OCI-LY7 (cell line): ENCODE measurements around the gene CNTNAP5. TPM values are rescaled to one million over a fixed set of nuclear protein-coding genes. Genes with fewer than 3 reads are reported as not detected.

ENCODE experiments used
- BruUV-seq: library from RNA; stranded (reverse); fragments of 400-500 nt; replicated peaks from 2 replicates; lab custom pipeline; 2021; lab: Mats Ljungman, UMichigan
- CTCF ChIA-PET: fragments of 300-600 bp; sonication (Branson Sonifier 250); formaldehyde crosslinking; loops from one replicate; lab custom pipeline; 2022; ENCODE audit warnings: antibody characterized with exemption; ENCODE audit not compliant: unreplicated experiment; lab: Charles Lee
- POLR2A ChIA-PET: fragments of 300-600 bp; sonication (Branson Sonifier 250); formaldehyde crosslinking; loops from one replicate; lab custom pipeline; 2022; ENCODE audit warnings: antibody characterized with exemption; lab: Charles Lee
- DNase-seq: peaks from one replicate; pipeline ENCODE4 v3.0.0-alpha.2; 2015; ENCODE audit warnings: low spot score
- H2AFZ ChIP-seq: fragments of 200-600 bp; sonication (generic), shearing (Covaris generic); 2 replicates; pipeline ENCODE4 v1.6.1; 2014; ENCODE audit warnings: mild to moderate bottlenecking, antibody characterized with exemption, low read length, moderate library complexity
- H3K27ac ChIP-seq: fragments of 200-600 bp; sonication (generic); 2 replicates; pipeline ENCODE4 v1.5.1; 2014; ENCODE audit warnings: mixed run types, low read depth, mild to moderate bottlenecking, moderate library complexity, low read length, inconsistent platforms; ENCODE audit not compliant: poor library complexity, severe bottlenecking
- H3K36me3 ChIP-seq: fragments of 200-600 bp; sonication (generic); 2 replicates; pipeline ENCODE4 v1.6.1; 2014; ENCODE audit warnings: mild to moderate bottlenecking, antibody characterized with exemption, low read length, moderate library complexity, mixed read lengths; ENCODE audit not compliant: insufficient read depth
- H3K4me1 ChIP-seq: fragments of 200-600 bp; sonication (generic); 2 replicates; pipeline ENCODE4 v1.5.1; 2014; ENCODE audit warnings: mild to moderate bottlenecking, low read length; ENCODE audit not compliant: insufficient read depth, poor library complexity, severe bottlenecking
- H3K4me2 ChIP-seq: fragments of 200-600 bp; sonication (generic); 2 replicates; pipeline ENCODE4 v1.6.1; 2014; ENCODE audit warnings: mild to moderate bottlenecking, low read length
- H3K4me3 ChIP-seq: fragments of 200-600 bp; sonication (generic); 2 replicates; pipeline ENCODE4 v1.5.1; 2014; ENCODE audit warnings: mild to moderate bottlenecking, low read depth, low read length; ENCODE audit not compliant: poor library complexity, severe bottlenecking
- H3K79me2 ChIP-seq: fragments of 200-600 bp; sonication (generic); 2 replicates; pipeline ENCODE4 v1.6.1; 2016; ENCODE audit warnings: low read depth, mild to moderate bottlenecking, low read length, moderate library complexity, mixed read lengths; ENCODE audit not compliant: insufficient read depth
- H3K9me2 ChIP-seq: fragments of 200-600 bp; sonication (generic); 2 replicates; pipeline ENCODE4 v1.6.1; 2016; ENCODE audit warnings: mild to moderate bottlenecking, low read length, mixed read lengths; ENCODE audit not compliant: insufficient read depth
- H3K9me3 ChIP-seq: fragments of 200-600 bp; sonication (generic); 2 replicates; pipeline ENCODE4 v1.6.1; 2014; ENCODE audit warnings: mild to moderate bottlenecking, mixed run types, low read length, mixed read lengths
- H4K20me1 ChIP-seq: fragments of 200-600 bp; sonication (generic); 2 replicates; pipeline ENCODE4 v1.6.1; 2014; ENCODE audit warnings: mild to moderate bottlenecking, antibody characterized with exemption, low read length, moderate library complexity, mixed read lengths; ENCODE audit not compliant: insufficient read depth
- EZH2phosphoT487 ChIP-seq: fragments of 200-600 bp; sonication (generic); IDR thresholded peaks from 2 replicates; pipeline ENCODE4 v1.6.1; 2018; ENCODE audit warnings: low read depth, borderline replicate concordance, mild to moderate bottlenecking, mixed run types, antibody characterized with exemption, low read length, moderate library complexity, mixed read lengths
- intact Hi-C: fragments of 100-400 bp; cut with micrococcal nuclease; formaldehyde crosslinking; loops from one replicate; pipeline ENCODE4 v1.10.0; 2022; ENCODE audit not compliant: unreplicated experiment
- total RNA-seq, 2 experiments: library from RNA; depleted of rRNA in 1 of 2; stranded (reverse); fragments of >200 nt in 1 of 2; shearing (Covaris generic) in 1 of 2; gene quantifications; 2 replicates each; pipeline ENCODE4 v1.2.3, GENCODE V29; 2014 to 2022
- TF ChIP-seq, protein P1 (sequence below): fragments of 200-600 bp; sonication (generic); conservative IDR thresholded peaks from 2 replicates; pipeline ENCODE4 v1.5.1; 2014; ENCODE audit warnings: mild to moderate bottlenecking, antibody characterized with exemption, low read length, moderate library complexity, mixed read lengths

The CNTNAP5 gene
- total RNA-seq, 2 experiments from 2014 or later, result not detected

DNA sequence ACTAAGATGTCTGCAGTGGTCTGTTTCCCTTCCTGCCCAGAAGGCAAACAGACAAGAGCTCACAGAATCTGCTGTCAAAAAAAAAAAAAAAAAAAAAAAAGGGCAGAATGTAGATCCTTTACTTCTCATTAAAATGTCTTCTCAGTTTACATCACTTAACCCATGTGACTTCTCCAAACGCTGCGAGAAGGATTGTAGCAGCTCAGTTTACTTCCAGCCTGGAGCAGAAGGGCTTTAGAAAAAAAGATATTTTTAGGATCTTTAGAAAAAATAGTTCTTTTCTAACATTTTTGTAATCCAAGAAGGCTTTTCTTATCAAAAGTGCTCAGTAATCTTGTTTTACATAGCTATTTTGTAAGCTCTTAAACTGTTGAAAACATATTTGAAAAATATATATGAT lies 425.4 kb downstream of the CNTNAP5 start:
- Histone ChIP-seq H4K20me1 (no peaks in the 10 kb centered on the region), H3K4me3 (no peak overlapping the region), H3K27ac (no peak overlapping the region), H3K4me2 (no peak overlapping the region), H3K9me3 (no peaks in the 10 kb centered on the region), H3K9me2 (no peaks in the 10 kb centered on the region), H2AFZ (no peak overlapping the region), H3K36me3 (no peaks in the 10 kb centered on the region), H3K79me2 (no peaks in the 10 kb centered on the region), H3K4me1 (no peaks in the 10 kb centered on the region)
- no TSS peak for BruUV-seq
- intact Hi-C loops, result no loop called here
- DNase-seq, result no peak
- ChIA-PET POLR2A (interaction anchor here (0.6 to 0.8 kb wide), 4 partner anchors 27 to 645 kb away, joined by 3 to 4 read pairs (median 3); no protein-coding TSS in a partner anchor), CTCF (no interaction called here)
- TF ChIP-seq, protein P1, sequence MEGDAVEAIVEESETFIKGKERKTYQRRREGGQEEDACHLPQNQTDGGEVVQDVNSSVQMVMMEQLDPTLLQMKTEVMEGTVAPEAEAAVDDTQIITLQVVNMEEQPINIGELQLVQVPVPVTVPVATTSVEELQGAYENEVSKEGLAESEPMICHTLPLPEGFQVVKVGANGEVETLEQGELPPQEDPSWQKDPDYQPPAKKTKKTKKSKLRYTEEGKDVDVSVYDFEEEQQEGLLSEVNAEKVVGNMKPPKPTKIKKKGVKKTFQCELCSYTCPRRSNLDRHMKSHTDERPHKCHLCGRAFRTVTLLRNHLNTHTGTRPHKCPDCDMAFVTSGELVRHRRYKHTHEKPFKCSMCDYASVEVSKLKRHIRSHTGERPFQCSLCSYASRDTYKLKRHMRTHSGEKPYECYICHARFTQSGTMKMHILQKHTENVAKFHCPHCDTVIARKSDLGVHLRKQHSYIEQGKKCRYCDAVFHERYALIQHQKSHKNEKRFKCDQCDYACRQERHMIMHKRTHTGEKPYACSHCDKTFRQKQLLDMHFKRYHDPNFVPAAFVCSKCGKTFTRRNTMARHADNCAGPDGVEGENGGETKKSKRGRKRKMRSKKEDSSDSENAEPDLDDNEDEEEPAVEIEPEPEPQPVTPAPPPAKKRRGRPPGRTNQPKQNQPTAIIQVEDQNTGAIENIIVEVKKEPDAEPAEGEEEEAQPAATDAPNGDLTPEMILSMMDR, result no peak
- TF ChIP-seq EZH2phosphoT487, result no peak

DNA sequence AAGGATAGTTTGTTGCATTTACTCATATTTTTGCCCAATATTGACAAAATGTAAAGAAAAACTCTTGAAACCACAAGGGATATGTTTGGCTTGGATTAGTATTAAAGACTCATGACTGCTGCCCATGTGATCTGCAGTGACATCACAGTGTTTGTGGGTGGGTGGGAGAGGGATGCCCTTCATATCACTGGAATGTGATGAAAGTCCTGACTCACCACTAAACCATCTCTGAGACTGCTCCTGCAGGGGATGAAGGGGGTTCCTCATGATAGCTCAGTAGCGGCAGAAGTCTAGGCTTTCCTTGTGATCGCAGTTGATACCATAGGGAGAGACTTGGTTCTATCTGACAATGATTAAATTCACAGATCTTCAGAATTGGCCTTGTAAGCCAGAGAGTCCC lies 451.2 kb downstream of the CNTNAP5 start:
- DNase-seq, result no peak
- Histone ChIP-seq H3K27ac (no peak overlapping the region), H4K20me1 (no peaks in the 10 kb centered on the region), H3K4me1 (no peaks in the 10 kb centered on the region), H3K9me2 (no peaks in the 10 kb centered on the region), H3K4me2 (no peak overlapping the region), H3K79me2 (no peaks in the 10 kb centered on the region), H2AFZ (no peak overlapping the region), H3K9me3 (no peaks in the 10 kb centered on the region), H3K4me3 (no peak overlapping the region), H3K36me3 (no peaks in the 10 kb centered on the region)
- no TSS peak for BruUV-seq
- no peak for TF ChIP-seq EZH2phosphoT487
- TF ChIP-seq, protein P1, result no peak
- ChIA-PET POLR2A (no interaction called here), CTCF (no interaction called here)
- intact Hi-C loops, result no loop called here

DNA sequence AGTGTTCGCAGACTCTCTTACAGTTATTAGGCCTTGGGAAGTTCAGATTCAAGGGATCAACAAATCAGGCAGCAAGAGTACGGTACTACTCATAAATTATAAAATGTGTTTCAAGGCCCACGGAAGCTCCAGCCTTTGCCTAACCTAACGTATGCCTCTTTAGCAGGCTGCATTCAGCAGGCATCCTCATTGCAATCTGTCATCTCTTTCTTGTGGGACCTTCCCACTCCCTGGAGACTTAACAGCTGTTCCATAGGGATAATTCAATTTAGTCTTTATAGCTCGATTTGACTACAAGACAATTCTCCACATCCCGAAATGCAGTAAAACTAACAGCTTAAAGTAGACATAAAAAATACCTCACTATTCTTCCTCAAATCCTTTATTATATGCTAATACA lies 453.7 kb downstream of the CNTNAP5 start:
- ChIA-PET POLR2A (interaction anchor here (0.6 to 0.9 kb wide), 2 partner anchors 9 to 1130 kb away, joined by 3 to 4 read pairs; no protein-coding TSS in a partner anchor), CTCF (no interaction called here)
- Histone ChIP-seq H3K4me1 (no peaks in the 10 kb centered on the region), H3K79me2 (no peaks in the 10 kb centered on the region), H2AFZ (no peak overlapping the region), H3K27ac (no peak overlapping the region), H3K36me3 (no peaks in the 10 kb centered on the region), H3K4me2 (no peak overlapping the region), H3K9me2 (no peaks in the 10 kb centered on the region), H3K4me3 (no peak overlapping the region), H3K9me3 (no peaks in the 10 kb centered on the region), H4K20me1 (no peaks in the 10 kb centered on the region)
- no peak for TF ChIP-seq EZH2phosphoT487
- TF ChIP-seq, protein P1, result no peak
- DNase-seq, result no peak
- intact Hi-C loops, result no loop called here
- no TSS peak for BruUV-seq
